Glutamatergic neuron (in vitro differentiated cells): ENCODE data around the gene CSNK1A1. TPM values are rescaled to one million over a fixed set of nuclear protein-coding genes. Genes with fewer than 3 reads are reported as not detected.

Source experiments
- DNase-seq: peaks from one replicate; pipeline ENCODE4 v3.0.0; 2022
- H3K27ac Mint-ChIP-seq: one replicate; pipeline ENCODE4 v1.8.0; 2020; ENCODE audit warnings: mild to moderate bottlenecking, mixed read lengths, inconsistent platforms; ENCODE audit not compliant: unreplicated experiment
- H3K27me3 Mint-ChIP-seq: one replicate; pipeline ENCODE4 v1.8.0; 2020; ENCODE audit warnings: mild to moderate bottlenecking, moderate library complexity, mixed read lengths, inconsistent platforms; ENCODE audit not compliant: unreplicated experiment
- H3K36me3 Mint-ChIP-seq: one replicate; pipeline ENCODE4 v1.8.0; 2020; ENCODE audit warnings: mild to moderate bottlenecking, mixed read lengths, inconsistent platforms; ENCODE audit not compliant: unreplicated experiment
- H3K4me1 Mint-ChIP-seq: one replicate; pipeline ENCODE4 v1.8.0; 2020; ENCODE audit warnings: mild to moderate bottlenecking, low read depth, mixed read lengths, inconsistent platforms; ENCODE audit not compliant: unreplicated experiment
- H3K4me3 Mint-ChIP-seq: one replicate; pipeline ENCODE4 v1.8.0; 2020; ENCODE audit warnings: mild to moderate bottlenecking, mixed read lengths, inconsistent platforms; ENCODE audit not compliant: unreplicated experiment
- H3K9me3 Mint-ChIP-seq: one replicate; pipeline ENCODE4 v1.8.0; 2020; ENCODE audit warnings: mild to moderate bottlenecking, moderate library complexity, mixed read lengths, inconsistent platforms; ENCODE audit not compliant: unreplicated experiment
- CTCF ChIP-seq: fragments of 200-600 bp; sonication (generic); IDR thresholded peaks from one replicate; pipeline ENCODE4 v1.5.0; 2021; ENCODE audit not compliant: partially characterized antibody, unreplicated experiment
- total RNA-seq: library from RNA; stranded (reverse); fragmentation: NEBNext Ultra II Directional; extraction: Animal tissue kit (Norgen Biotek cat#: 25700); gene quantifications from one replicate; pipeline ENCODE4 v1.2.1, GENCODE V29; 2021; ENCODE audit not compliant: unreplicated experiment

Gene CSNK1A1
- total RNA-seq, 1 donor from 2014 or later = 289 TPM

GRCh38 chr5:149487672-149488071 lies 63.6 kb downstream of the CSNK1A1 start:
- DNase-seq = no peak
- H3K4me1 Mint-ChIP-seq = peaks cover 8% of the 10 kb centered on the region

DNA sequence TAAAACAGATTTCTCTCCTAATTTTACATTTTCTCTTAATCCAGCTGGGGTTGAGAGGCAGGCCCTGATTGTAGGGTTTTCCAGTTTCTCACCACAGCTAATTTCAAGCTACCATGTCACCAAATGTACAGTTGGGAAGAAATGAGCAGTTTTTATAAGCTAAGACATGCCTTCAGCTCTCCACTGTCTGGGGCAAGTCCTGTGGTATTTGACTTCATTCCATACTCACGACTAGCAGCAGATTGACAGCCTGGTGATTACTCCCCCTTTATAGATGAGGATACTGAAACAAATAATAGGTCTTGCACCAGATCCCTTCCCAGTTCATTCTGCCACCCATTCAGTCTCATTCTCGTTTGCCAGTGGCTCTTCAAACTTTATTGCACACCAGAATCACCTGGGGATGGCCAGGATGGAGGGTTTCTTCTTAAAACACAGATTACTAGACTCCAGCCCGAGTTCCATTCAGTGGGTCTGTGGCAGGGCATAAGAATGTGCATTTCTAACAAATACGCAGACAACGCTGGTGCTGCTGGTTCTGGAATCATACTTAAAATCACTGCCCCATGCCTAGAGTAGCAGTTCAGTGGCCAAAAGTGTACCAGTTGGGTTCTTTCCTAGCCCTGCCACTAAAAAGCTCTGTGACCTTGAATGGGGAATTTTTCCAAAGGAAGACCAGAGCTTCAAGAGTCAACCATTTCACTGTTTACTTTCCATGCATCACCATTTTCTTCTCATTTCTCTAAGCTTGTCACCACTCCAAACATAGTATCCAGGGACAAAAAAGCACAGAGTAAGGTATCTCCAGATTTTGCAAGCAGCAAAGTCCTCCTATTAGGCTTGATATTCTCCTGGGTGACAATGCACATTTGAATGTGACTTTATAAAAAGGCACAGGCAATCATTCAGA lies 64.3 kb downstream of the CSNK1A1 start:
- TF ChIP-seq CTCF = no peak
- H3K9me3 Mint-ChIP-seq = peaks cover 6% of the 10 kb centered on the region
- H3K36me3 Mint-ChIP-seq = no peaks in the 10 kb centered on the region
- H3K4me1 Mint-ChIP-seq = peaks cover 8% of the 10 kb centered on the region
- peaks cover 2% of the 10 kb centered on the region for H3K27me3 Mint-ChIP-seq
- H3K27ac Mint-ChIP-seq = no peak overlapping the region
- no peak overlapping the region for H3K4me3 Mint-ChIP-seq
- no peak for DNase-seq

More at GRCh38 chr5:149487672-149488071, 63.6 kb downstream of the CSNK1A1 start:
- H3K4me3 Mint-ChIP-seq = no peak overlapping the region
- peaks cover 2% of the 10 kb centered on the region for H3K27me3 Mint-ChIP-seq
- peaks cover 6% of the 10 kb centered on the region for H3K9me3 Mint-ChIP-seq
- no peak for TF ChIP-seq CTCF
- H3K27ac Mint-ChIP-seq = no peak overlapping the region
- H3K36me3 Mint-ChIP-seq = no peaks in the 10 kb centered on the region

DNA sequence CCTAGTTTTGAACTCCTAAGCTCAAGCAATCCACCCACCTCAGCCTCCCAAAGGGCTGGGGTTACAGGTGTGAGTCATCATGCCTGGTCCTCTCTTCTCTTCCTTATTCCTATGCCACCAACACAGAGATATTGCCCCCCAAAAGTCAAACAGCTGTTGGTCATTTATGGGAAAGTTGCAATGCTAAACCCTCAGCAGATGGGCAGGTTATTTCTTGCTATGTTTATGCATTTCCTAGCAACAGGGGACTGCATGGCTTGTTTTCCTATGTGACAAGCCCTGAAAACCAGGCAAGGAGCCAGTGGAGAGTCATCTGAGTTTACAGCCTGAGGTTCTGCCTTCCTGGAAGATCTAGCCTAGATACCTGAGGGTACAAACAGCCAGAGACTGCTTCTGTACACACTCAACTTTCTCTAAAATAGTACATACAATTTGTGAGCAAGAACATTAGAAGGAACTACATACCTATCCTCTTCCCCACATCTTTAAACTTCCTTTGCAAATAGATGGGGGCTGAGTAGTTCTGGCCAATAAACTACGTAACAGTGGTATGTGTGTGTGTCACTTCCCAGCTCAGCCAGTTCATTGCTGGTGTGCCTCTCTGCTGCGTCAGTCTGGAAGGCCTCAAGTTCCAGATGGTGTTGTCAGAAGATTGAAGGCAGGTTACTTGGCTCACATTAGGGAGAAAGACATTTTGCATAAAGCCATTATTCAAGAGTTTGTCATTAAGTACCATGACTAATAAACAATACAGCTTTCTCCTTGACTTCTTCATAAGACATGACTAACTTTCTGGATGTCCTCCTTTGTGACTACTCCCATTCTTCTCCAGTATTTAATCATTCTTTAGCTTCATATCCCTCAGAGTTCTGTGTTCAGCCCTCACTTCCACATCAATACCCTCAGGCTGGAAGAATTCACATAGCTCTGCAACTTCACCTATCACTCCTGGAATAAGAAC lies 65.3 kb downstream of the CSNK1A1 start:
- Mint-ChIP-seq H3K36me3 (no peaks in the 10 kb centered on the region), H3K4me3 (no peak overlapping the region), H3K27ac (no peak overlapping the region), H3K4me1 (peaks cover 3% of the 10 kb centered on the region), H3K27me3 (no peaks in the 10 kb centered on the region), H3K9me3 (peaks cover 4% of the 10 kb centered on the region)
- TF ChIP-seq CTCF = no peak
- no peak for DNase-seq

- Mint-ChIP-seq H3K4me1 (no peaks in the 10 kb centered on the region), H3K36me3 (no peaks in the 10 kb centered on the region), H3K27me3 (no peaks in the 10 kb centered on the region), H3K4me3 (no peak overlapping the region), H3K27ac (no peak overlapping the region), H3K9me3 (no peaks in the 10 kb centered on the region)
- no peak for DNase-seq
- no peak for TF ChIP-seq CTCF
These were observed 69.8 kb downstream of the CSNK1A1 start for GRCh38 chr5:149481485-149481884.
